WTC11 (cell line): Measurements from ENCODE around the gene AFF3. TPM values are rescaled to one million over a fixed set of nuclear protein-coding genes. Genes with fewer than 3 reads are reported as not detected.

Experiments
- ATAC-seq: fragments of 200-7000 bp; cut with Tn5 transposase; 2 replicates; pipeline ENCODE4 v1.10.0; 2021; ENCODE audit warnings: mild to moderate bottlenecking, moderate library complexity
- CTCF ChIA-PET: fragments of 300-600 bp; sonication (Branson Sonifier 250); formaldehyde crosslinking; loops from one replicate; lab custom pipeline; 2021; ENCODE audit warnings: antibody characterized with exemption; lab: Charles Lee
- POLR2A ChIA-PET: fragments of 350-600 bp; sonication (Branson Sonifier 250); formaldehyde crosslinking; loops from one replicate; lab custom pipeline; 2021; ENCODE audit warnings: antibody characterized with exemption; lab: Charles Lee
- DNase-seq: peaks from one replicate; pipeline ENCODE4 v3.0.0; 2021; ENCODE audit warnings: low spot score
- H3K27ac Mint-ChIP-seq: 2 replicates; pipeline ENCODE4 v1.8.0; 2021; ENCODE audit warnings: mixed read lengths
- H3K27me3 Mint-ChIP-seq: 2 replicates; pipeline ENCODE4 v1.8.0; 2021; ENCODE audit warnings: low read depth, mild to moderate bottlenecking, moderate library complexity, mixed read lengths
- H3K36me3 Mint-ChIP-seq: 2 replicates; pipeline ENCODE4 v1.8.0; 2021; ENCODE audit warnings: mixed read lengths
- H3K4me1 Mint-ChIP-seq: 2 replicates; pipeline ENCODE4 v1.8.0; 2022; ENCODE audit warnings: mixed read lengths
- H3K4me3 Mint-ChIP-seq: 2 replicates; pipeline ENCODE4 v1.8.0; 2021; ENCODE audit warnings: mild to moderate bottlenecking, moderate library complexity, mixed read lengths
- H3K9me3 Mint-ChIP-seq: 2 replicates; pipeline ENCODE4 v1.8.0; 2021; ENCODE audit warnings: mixed read lengths
- AFF4 ChIP-seq: sonication (generic); formaldehyde crosslinking; IDR thresholded peaks from 2 replicates; pipeline ENCODE4 v1.8.1; 2023; ENCODE audit warnings: mild to moderate bottlenecking, missing genetic modification reagents, borderline replicate concordance
- AR ChIP-seq: fragments of 250-450 bp; sonication (Bioruptor Pico); IDR thresholded peaks from 2 replicates; pipeline ENCODE4 v1.9.0; 2021; ENCODE audit warnings: mild to moderate bottlenecking
- ATF6 ChIP-seq: sonication (generic); formaldehyde crosslinking; IDR thresholded peaks from 2 replicates; pipeline ENCODE4 v1.8.1; 2023; ENCODE audit warnings: mild to moderate bottlenecking, missing genetic modification reagents
- CDX4 ChIP-seq: fragments of 250-450 bp; sonication (Bioruptor Pico); IDR thresholded peaks from 2 replicates; pipeline ENCODE4 v1.9.0; 2021; ENCODE audit warnings: moderate library complexity, mild to moderate bottlenecking, inconsistent platforms, borderline replicate concordance
- CREB1 ChIP-seq: sonication (generic); formaldehyde crosslinking; IDR thresholded peaks from 2 replicates; pipeline ENCODE4 v1.8.0; 2023; ENCODE audit warnings: mild to moderate bottlenecking, missing genetic modification reagents
- CTCF ChIP-seq: fragments of 200-600 bp; IDR thresholded peaks from 2 replicates; pipeline ENCODE4 v1.8.0; 2022; ENCODE audit warnings: antibody characterized with exemption
- E2F1 ChIP-seq: sonication (generic); formaldehyde crosslinking; IDR thresholded peaks from 2 replicates; pipeline ENCODE4 v1.8.0; 2022; ENCODE audit warnings: mild to moderate bottlenecking, missing genetic modification reagents
- E2F4 ChIP-seq: sonication (generic); formaldehyde crosslinking; IDR thresholded peaks from 2 replicates; pipeline ENCODE4 v1.8.1; 2022; ENCODE audit warnings: low read depth, mild to moderate bottlenecking, moderate library complexity, missing genetic modification reagents, borderline replicate concordance
- ESRRA ChIP-seq: sonication (generic); formaldehyde crosslinking; IDR thresholded peaks from 2 replicates; pipeline ENCODE4 v1.8.1; 2022; ENCODE audit warnings: mild to moderate bottlenecking, missing genetic modification reagents, borderline replicate concordance
- FOXJ3 ChIP-seq: sonication (generic); formaldehyde crosslinking; IDR thresholded peaks from 2 replicates; pipeline ENCODE4 v1.9.0; 2021; ENCODE audit warnings: missing genetic modification reagents, mild to moderate bottlenecking, borderline replicate concordance
- FOXK1 ChIP-seq: sonication (generic); formaldehyde crosslinking; IDR thresholded peaks from 2 replicates; pipeline ENCODE4 v1.8.0; 2022; ENCODE audit warnings: mild to moderate bottlenecking, moderate library complexity, missing genetic modification reagents
- GRHL2 ChIP-seq: fragments of 250-450 bp; sonication (Bioruptor Pico); IDR thresholded peaks from 2 replicates; pipeline ENCODE4 v1.8.0; 2022; ENCODE audit warnings: mild to moderate bottlenecking, moderate library complexity; ENCODE audit not compliant: insufficient replicate concordance, severe bottlenecking
- IRF1 ChIP-seq: sonication (generic); formaldehyde crosslinking; IDR thresholded peaks from 2 replicates; pipeline ENCODE4 v1.8.0; 2023; ENCODE audit warnings: missing genetic modification reagents
- NR2C2 ChIP-seq: sonication (generic); formaldehyde crosslinking; IDR thresholded peaks from 2 replicates; pipeline ENCODE4 v1.8.0; 2022; ENCODE audit warnings: mild to moderate bottlenecking, missing genetic modification reagents
- USF2 ChIP-seq: sonication (generic); formaldehyde crosslinking; IDR thresholded peaks from 2 replicates; pipeline ENCODE4 v1.8.1; 2023; ENCODE audit warnings: mild to moderate bottlenecking, missing genetic modification reagents, moderate library complexity
- ZNF121 ChIP-seq: sonication (generic); formaldehyde crosslinking; IDR thresholded peaks from 2 replicates; pipeline ENCODE4 v1.8.0; 2023; ENCODE audit warnings: missing genetic modification reagents
- ZSCAN18 ChIP-seq: fragments of 250-450 bp; sonication (Bioruptor Pico); IDR thresholded peaks from 2 replicates; pipeline ENCODE4 v2.1.2; 2022; ENCODE audit warnings: mild to moderate bottlenecking, moderate library complexity
- total RNA-seq: library from RNA; stranded (reverse); gene quantifications from 3 replicates; pipeline ENCODE4 v1.2.3, GENCODE V29; 2021

Gene AFF3
- total RNA-seq, 1 experiment from 2014 or later: 1.2 TPM

GRCh38 chr2:99770876-99771275 lies 371.5 kb downstream of the AFF3 start:
- 0 out of 2 replicates have a peak, but pooled peaks cover 4% of the 10 kb centered on the region for H3K36me3 Mint-ChIP-seq
- POLR2A ChIA-PET: no interaction called here
- TF ChIP-seq ATF6 (CRISPR knock-in tag): no peak
- no peak for TF ChIP-seq AFF4 (CRISPR knock-in tag)
- no peak for TF ChIP-seq ZNF121
- TF ChIP-seq ESRRA (CRISPR knock-in tag): no peak
- TF ChIP-seq CTCF: no peak
- no peak for TF ChIP-seq NR2C2 (CRISPR knock-in tag)
- TF ChIP-seq CREB1 (CRISPR knock-in tag): no peak
- no peak for TF ChIP-seq GRHL2 (CRISPR knock-in tag)
- no peak for TF ChIP-seq ZSCAN18 (CRISPR knock-in tag)
- no peak for TF ChIP-seq FOXJ3
- no peak for DNase-seq
- H3K4me1 Mint-ChIP-seq: peaks cover 2% of the 10 kb centered on the region; the same call in 1 of the 2 replicates
- no peak overlapping the region for H3K4me3 Mint-ChIP-seq
- CTCF ChIA-PET: no interaction called here
- H3K9me3 Mint-ChIP-seq: peaks cover 20% of the 10 kb centered on the region
- H3K27me3 Mint-ChIP-seq: peaks cover 5% of the 10 kb centered on the region
- ATAC-seq: no peak
- no peak overlapping the region for H3K27ac Mint-ChIP-seq

GRCh38 chr2:99765731-99766318 lies 376.6 kb downstream of the AFF3 start:
- Mint-ChIP-seq H3K9me3 (peaks cover 3% of the 10 kb centered on the region; the same call in 1 of the 2 replicates), H3K27ac (no peak overlapping the region), H3K36me3 (no peaks in the 10 kb centered on the region), H3K4me3 (no peak overlapping the region), H3K4me1 (no peaks in the 10 kb centered on the region), H3K27me3 (peaks cover 5% of the 10 kb centered on the region)
- ATAC-seq: no peak
- CTCF ChIA-PET: no interaction called here
- POLR2A ChIA-PET: no interaction called here
- no peak for DNase-seq
- TF ChIP-seq IRF1 (CRISPR knock-in tag) (no peak), E2F4 (no peak), E2F1 (no peak), FOXK1 (no peak), CDX4 (CRISPR knock-in tag) (no peak), USF2 (no peak), AR (no peak)
